ENCODE measurements around the gene PCCA.
"Not testable (repeated sequence)": the region's sequence is repeated elsewhere in the genome, so short reads cannot be mapped to it uniquely, and the experiment has no call there.

Gene PCCA

GRCh38 chr13:100513171-100513570 is 424.3 kb downstream of the PCCA start:
- DNase-seq: no peak

GRCh38 chr13:100513987-100514670 is 425.2 kb downstream of the PCCA start:
- DNase-seq: no peak

GRCh38 chr13:100514788-100515409 is 426.0 kb downstream of the PCCA start:
- peak; percentile 62 to 74 for DNase-seq

- no peak for DNase-seq
Measured at GRCh38 chr13:100515410-100515800, 426.5 kb downstream of the PCCA start.

- no peak for DNase-seq
Measured at GRCh38 chr13:100517135-100517534, 428.2 kb downstream of the PCCA start.

GRCh38 chr13:100517728-100518127 is 428.8 kb downstream of the PCCA start:
- DNase-seq: no peak

GRCh38 chr13:100518394-100519062 is 429.6 kb downstream of the PCCA start:
- DNase-seq: no peak

- DNase-seq: no peak
Measured at GRCh38 chr13:100519626-100520025, 430.7 kb downstream of the PCCA start.

GRCh38 chr13:100520936-100521850 is 432.3 kb downstream of the PCCA start:
- DNase-seq: no peak

- DNase-seq: no peak
Measured at GRCh38 chr13:100521851-100522617, 433.1 kb downstream of the PCCA start.

GRCh38 chr13:100522618-100523309 is 433.9 kb downstream of the PCCA start:
- DNase-seq: no peak

GRCh38 chr13:100523411-100523810 is 434.5 kb downstream of the PCCA start:
- DNase-seq: no peak

GRCh38 chr13:100523981-100524386 is 435.1 kb downstream of the PCCA start:
- no peak for DNase-seq

- DNase-seq: not testable (repeated sequence)
Measured at GRCh38 chr13:100524688-100525087, 435.8 kb downstream of the PCCA start.

- DNase-seq: no peak
Measured at GRCh38 chr13:100525453-100526317, 436.8 kb downstream of the PCCA start.

GRCh38 chr13:100526318-100527000 is 437.6 kb downstream of the PCCA start:
- no peak for DNase-seq

GRCh38 chr13:100527644-100528043 is 438.8 kb downstream of the PCCA start:
- no peak for DNase-seq

GRCh38 chr13:100528353-100528752 is 439.5 kb downstream of the PCCA start:
- DNase-seq: no peak

- DNase-seq: no peak
Measured at GRCh38 chr13:100528820-100529219, 439.9 kb downstream of the PCCA start.
